ENCODE measurements around the gene PPP6R2.

GRCh38 chr22:50320671-50321325 is 22.3 kb upstream of the PPP6R2 start:
- TF ChIP-seq CTCF (IDR thresholded peaks at IDR 0.05) (no peak), POLR2A (IDR thresholded peaks at IDR 0.05) (no peak)

All from thyroid gland (tissue), 4 donors.